A549 (cell line): ENCODE results near the gene NXT1. TPM values are rescaled to one million over a fixed set of nuclear protein-coding genes. Genes with fewer than 3 reads are reported as not detected.

Experiments used
- BCL3 ChIP-seq: fragments of >200 bp; sonication (Bioruptor Twin); formaldehyde crosslinking; IDR thresholded peaks from 3 replicates; pipeline ENCODE4 v1.6.1; 2016
- CHD4 ChIP-seq: fragments of 200-600 bp; sonication (generic); IDR thresholded peaks from 2 replicates; pipeline ENCODE4 v1.6.1; 2016; ENCODE audit warnings: antibody characterized with exemption, mild to moderate bottlenecking, borderline replicate concordance
- E2F6 ChIP-seq: IDR thresholded peaks from 2 replicates; pipeline ENCODE4 v1.6.1; 2012; ENCODE audit warnings: low read depth, borderline replicate concordance
- EHF ChIP-seq: fragments of 250-450 bp; sonication (Bioruptor Pico); IDR thresholded peaks from 2 replicates; pipeline ENCODE4 v1.5.0; 2020; ENCODE audit warnings: mild to moderate bottlenecking
- EHMT2 ChIP-seq: fragments of 200-600 bp; sonication (generic); IDR thresholded peaks from 2 replicates; pipeline ENCODE4 v1.6.1; 2016; ENCODE audit warnings: antibody characterized with exemption, low read depth, mild to moderate bottlenecking, moderate library complexity
- ESRRA ChIP-seq: fragments of 150-350 bp; IDR thresholded peaks from 2 replicates; pipeline ENCODE4 v1.6.1; 2014; ENCODE audit warnings: mild to moderate bottlenecking, low read length, borderline replicate concordance
- FOSB ChIP-seq: fragments of 250-450 bp; sonication (Bioruptor Pico); IDR thresholded peaks from 2 replicates; pipeline ENCODE4 v1.5.0; 2020; ENCODE audit warnings: mild to moderate bottlenecking, moderate library complexity
- FOSL2 ChIP-seq, 2 experiments: fragments of 450-650 bp in 1 of 2; fragments of >200 bp in 1 of 2; sonication (Bioruptor Twin) in 1 of 2; formaldehyde crosslinking; IDR thresholded peaks; 2 replicates each; pipeline versions ENCODE4 v1.5.0 to v1.6.1; 2016 to 2020; ENCODE audit warnings: mild to moderate bottlenecking in 1 of 2, moderate library complexity in 1 of 2
- FOXS1 ChIP-seq: fragments of 250-450 bp; sonication (Bioruptor Pico); IDR thresholded peaks from 2 replicates; pipeline ENCODE4 v1.5.0; 2020; ENCODE audit warnings: mild to moderate bottlenecking, moderate library complexity
- GATA3 ChIP-seq: IDR thresholded peaks from 2 replicates; pipeline ENCODE4 v1.6.1; 2012; ENCODE audit warnings: borderline replicate concordance
- HES2 ChIP-seq: fragments of >200 bp; sonication (Bioruptor Twin); formaldehyde crosslinking; IDR thresholded peaks from 2 replicates; pipeline ENCODE4 v1.6.1; 2016
- HEYL ChIP-seq: fragments of 250-450 bp; sonication (Bioruptor Pico); IDR thresholded peaks from 2 replicates; pipeline ENCODE4 v1.8.0; 2021; ENCODE audit warnings: mild to moderate bottlenecking, moderate library complexity
- HMGXB4 ChIP-seq: fragments of 250-450 bp; sonication (Bioruptor Pico); IDR thresholded peaks from 2 replicates; pipeline ENCODE4 v1.5.0; 2021; ENCODE audit warnings: mild to moderate bottlenecking, moderate library complexity, borderline replicate concordance
- HOXA7 ChIP-seq: fragments of 250-450 bp; sonication (Bioruptor Pico); IDR thresholded peaks from 2 replicates; pipeline ENCODE4 v1.5.0; 2020; ENCODE audit warnings: mild to moderate bottlenecking, moderate library complexity
- HOXB13 ChIP-seq: fragments of 250-450 bp; sonication (Bioruptor Pico); IDR thresholded peaks from 2 replicates; pipeline ENCODE4 v1.5.0; 2020; ENCODE audit warnings: low read depth, mild to moderate bottlenecking, moderate library complexity
- HOXB5 ChIP-seq: fragments of 250-450 bp; sonication (Bioruptor Pico); IDR thresholded peaks from 2 replicates; pipeline ENCODE4 v1.5.0; 2020; ENCODE audit warnings: mild to moderate bottlenecking, moderate library complexity
- JUN ChIP-seq, 2 experiments: fragments of >200 bp; sonication (Bioruptor Twin); formaldehyde crosslinking; IDR thresholded peaks; 2 replicates in 1 of 2; 3 replicates in 1 of 2; pipeline ENCODE4 v1.6.1; 2016 to 2017
- JUNB ChIP-seq: fragments of >200 bp; sonication (Bioruptor Twin); formaldehyde crosslinking; IDR thresholded peaks from 2 replicates; pipeline ENCODE4 v1.6.1; 2016
- KDM5A ChIP-seq: fragments of 200-600 bp; sonication (generic); IDR thresholded peaks from 2 replicates; pipeline ENCODE4 v1.6.1; 2016; ENCODE audit warnings: antibody characterized with exemption, mild to moderate bottlenecking
- MAFK ChIP-seq: fragments of 450-650 bp; IDR thresholded peaks from 2 replicates; pipeline ENCODE4 v1.6.1; 2014; ENCODE audit not compliant: partially characterized antibody
- MAZ ChIP-seq: fragments of 150-350 bp; IDR thresholded peaks from 2 replicates; pipeline ENCODE4 v1.6.1; 2014; ENCODE audit warnings: antibody characterized with exemption, low read depth, low read length, borderline replicate concordance
- NR3C1 ChIP-seq: fragments of >200 bp; sonication (Bioruptor Twin); formaldehyde crosslinking; IDR thresholded peaks from 3 replicates; pipeline ENCODE4 v1.6.1; 2017
- PHF8 ChIP-seq: fragments of 200-600 bp; sonication (generic); IDR thresholded peaks from 2 replicates; pipeline ENCODE4 v1.6.1; 2016; ENCODE audit warnings: low read depth, mild to moderate bottlenecking, antibody characterized with exemption, moderate library complexity, borderline replicate concordance
- POLR2AphosphoS2 ChIP-seq: conservative IDR thresholded peaks from 2 replicates; pipeline ENCODE4 v1.6.1; 2012; ENCODE audit warnings: low read length, improper control_type of control experiment, inconsistent platforms
- RAD21 ChIP-seq, 2 experiments: fragments of >200 bp in 1 of 2; sonication (Bioruptor Twin) in 1 of 2; formaldehyde crosslinking in 1 of 2; IDR thresholded peaks in 1 of 2; conservative IDR thresholded peaks in 1 of 2; 2 replicates in 1 of 2; 3 replicates in 1 of 2; pipeline ENCODE4 v1.6.1; 2012 to 2018; ENCODE audit warnings: inconsistent platforms in 1 of 2
- RCOR1 ChIP-seq: fragments of 150-350 bp; IDR thresholded peaks from 2 replicates; pipeline ENCODE4 v1.6.1; 2014; ENCODE audit warnings: antibody characterized with exemption, low read length, low read depth
- REST ChIP-seq: fragments of 200-600 bp; sonication (generic); IDR thresholded peaks from 2 replicates; pipeline ENCODE4 v1.6.1; 2016; ENCODE audit warnings: antibody characterized with exemption, mild to moderate bottlenecking, moderate library complexity
- RNF2 ChIP-seq: fragments of 200-600 bp; sonication (generic); IDR thresholded peaks from 2 replicates; pipeline ENCODE4 v1.6.1; 2016; ENCODE audit warnings: low read depth, mild to moderate bottlenecking, antibody characterized with exemption, moderate library complexity, borderline replicate concordance
- TP53 ChIP-seq: fragments of 250-450 bp; sonication (Bioruptor Pico); IDR thresholded peaks from 2 replicates; pipeline ENCODE4 v1.5.0; 2021; ENCODE audit warnings: mild to moderate bottlenecking, moderate library complexity
- ZC3H11A ChIP-seq: fragments of 450-650 bp; IDR thresholded peaks from 2 replicates; pipeline ENCODE4 v1.6.1; 2014; ENCODE audit warnings: antibody characterized with exemption, mild to moderate bottlenecking
- ZFP36 ChIP-seq: fragments of 450-650 bp; IDR thresholded peaks from 2 replicates; pipeline ENCODE4 v1.6.1; 2014; ENCODE audit warnings: borderline replicate concordance; ENCODE audit not compliant: partially characterized antibody
- ZSCAN20 ChIP-seq: fragments of 250-450 bp; sonication (Bioruptor Pico); IDR thresholded peaks from 2 replicates; pipeline ENCODE4 v1.8.0; 2022; ENCODE audit warnings: mild to moderate bottlenecking, moderate library complexity
- polyA plus RNA-seq, 4 experiments: library from polyadenylated mRNA; depleted of rRNA in 3 of 4; stranded (reverse); fragments of >200 nt; fragmentation: RNase III in 1 of 4; extraction: RNeasy Plus Mini Kit Qiagen cat#74134 plus additional on column Dnase treatment in 1 of 4; gene quantifications; 2 replicates in 3 of 4; 3 replicates in 1 of 4; pipeline ENCODE4 v1.2.3, GENCODE V29; 2011 to 2017
- TF ChIP-seq, protein P1 (sequence below): IDR thresholded peaks from 2 replicates; pipeline ENCODE4 v1.6.1; 2012

The NXT1 gene
- polyA plus RNA-seq, 2 of the 4 experiments (the other 2 are of a cell fraction) = 45.1 to 71.8 TPM

DNA sequence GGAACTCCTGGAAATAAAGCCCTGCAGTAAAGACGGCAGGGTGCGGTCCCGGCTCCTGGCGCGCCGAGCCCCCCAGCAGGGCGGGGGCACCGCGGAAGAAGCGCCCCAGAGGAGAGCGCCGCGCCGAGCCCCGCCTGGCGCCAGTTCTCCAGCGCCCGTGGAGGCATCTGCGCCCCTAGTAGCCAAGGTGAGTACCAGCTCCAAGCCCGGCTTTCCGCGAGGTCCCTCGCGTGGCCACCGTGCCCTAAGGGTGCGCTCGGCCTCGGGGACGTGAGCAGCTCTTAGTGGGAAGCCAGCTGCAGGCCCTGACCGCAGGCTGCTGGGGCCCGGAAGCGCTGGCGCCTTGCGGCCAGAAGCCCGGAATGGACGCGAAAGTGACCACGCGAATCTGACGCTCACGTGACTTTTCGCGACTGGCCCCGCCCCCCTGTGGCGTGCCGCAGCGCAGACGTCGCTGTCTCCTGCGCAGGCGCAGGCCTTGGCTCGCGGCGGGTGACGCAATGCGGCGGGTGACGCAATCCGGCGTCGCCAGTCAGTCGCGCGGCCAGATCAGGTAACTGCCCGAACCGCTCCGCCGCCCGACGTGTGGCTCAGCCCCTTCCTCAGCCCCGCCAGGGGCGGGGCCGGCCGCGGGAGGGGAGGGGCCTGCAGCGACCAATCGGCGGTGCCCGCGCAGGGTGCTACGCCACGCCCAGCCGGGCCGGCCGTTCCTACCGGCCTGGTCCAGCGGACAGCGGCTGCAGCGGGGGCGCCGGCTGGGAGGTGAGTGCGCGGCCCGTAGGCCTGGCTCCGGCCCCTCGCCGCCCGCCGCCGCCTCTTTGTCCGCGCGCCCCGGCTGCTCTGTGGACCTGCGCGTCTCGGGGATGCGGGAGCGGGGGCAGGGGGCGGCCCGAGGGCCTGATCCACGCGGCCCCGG lies 11.1 kb downstream of the NXT1 start, which contains the start of gene GZF1 (continued):
- TF ChIP-seq REST (peak; percentile 11), ZSCAN20 (CRISPR knock-in tag) (no peak), JUN (IDR thresholded peaks at IDR 0.05) (peak; percentile 88 to 99; a peak in 4 of 5 replicates), MAZ (no peak), RCOR1 (no peak), ZFP36 (no peak), HOXB5 (peak; percentile 79), KDM5A (0 out of 2 replicates have a peak, but pooled peaks have one; percentile 28), GATA3 (no peak), MAFK (no peak), HOXA7 (CRISPR knock-in tag) (0 out of 2 replicates have a peak, but pooled peaks have one; percentile 3), FOSL2 (IDR thresholded peaks at IDR 0.05) (no peak), FOSL2 (CRISPR knock-in tag; IDR thresholded peaks at IDR 0.05) (peak; percentile 96), HEYL (no peak), HOXB13 (CRISPR knock-in tag) (peak; percentile 66; the same call in 1 of the 2 replicates), FOSB (CRISPR knock-in tag) (no peak), EHF (CRISPR knock-in tag) (no peak), POLR2AphosphoS2 (no peak), NR3C1 (no peak), RAD21 (conservative IDR thresholded peaks at IDR 0.05 in 1 of 2, IDR thresholded peaks at IDR 0.05 in 1 of 2) (no peak), BCL3 (peak; percentile 94), FOXS1 (CRISPR knock-in tag) (peak; percentile 57; the same call in 1 of the 2 replicates), ESRRA (no peak), CHD4 (no peak), E2F6 (peak; percentile 83), EHMT2 (no peak), ZC3H11A (no peak), JUNB (no peak), PHF8 (peak; percentile 97), HMGXB4 (peak; percentile 44; the same call in 1 of the 2 replicates), TP53 (CRISPR knock-in tag) (no peak; the same call in 1 of the 2 replicates), RNF2 (no peak), HES2 (peak; percentile 84)
- TF ChIP-seq, protein P1, sequence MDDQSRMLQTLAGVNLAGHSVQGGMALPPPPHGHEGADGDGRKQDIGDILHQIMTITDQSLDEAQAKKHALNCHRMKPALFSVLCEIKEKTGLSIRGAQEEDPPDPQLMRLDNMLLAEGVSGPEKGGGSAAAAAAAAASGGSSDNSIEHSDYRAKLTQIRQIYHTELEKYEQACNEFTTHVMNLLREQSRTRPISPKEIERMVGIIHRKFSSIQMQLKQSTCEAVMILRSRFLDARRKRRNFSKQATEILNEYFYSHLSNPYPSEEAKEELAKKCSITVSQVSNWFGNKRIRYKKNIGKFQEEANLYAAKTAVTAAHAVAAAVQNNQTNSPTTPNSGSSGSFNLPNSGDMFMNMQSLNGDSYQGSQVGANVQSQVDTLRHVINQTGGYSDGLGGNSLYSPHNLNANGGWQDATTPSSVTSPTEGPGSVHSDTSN = no peak
